Kasumi-1 (cell line): ENCODE results near the gene CPNE9.

Experiments used
- DNase-seq, 2 experiments: peaks; one replicate each; lab custom pipeline; 2025; lab: John Stamatoyannopoulos, UW

CPNE9 gene, protein sequence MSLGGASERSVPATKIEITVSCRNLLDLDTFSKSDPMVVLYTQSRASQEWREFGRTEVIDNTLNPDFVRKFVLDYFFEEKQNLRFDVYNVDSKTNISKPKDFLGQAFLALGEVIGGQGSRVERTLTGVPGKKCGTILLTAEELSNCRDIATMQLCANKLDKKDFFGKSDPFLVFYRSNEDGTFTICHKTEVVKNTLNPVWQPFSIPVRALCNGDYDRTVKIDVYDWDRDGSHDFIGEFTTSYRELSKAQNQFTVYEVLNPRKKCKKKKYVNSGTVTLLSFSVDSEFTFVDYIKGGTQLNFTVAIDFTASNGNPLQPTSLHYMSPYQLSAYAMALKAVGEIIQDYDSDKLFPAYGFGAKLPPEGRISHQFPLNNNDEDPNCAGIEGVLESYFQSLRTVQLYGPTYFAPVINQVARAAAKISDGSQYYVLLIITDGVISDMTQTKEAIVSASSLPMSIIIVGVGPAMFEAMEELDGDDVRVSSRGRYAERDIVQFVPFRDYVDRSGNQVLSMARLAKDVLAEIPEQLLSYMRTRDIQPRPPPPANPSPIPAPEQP

DNA sequence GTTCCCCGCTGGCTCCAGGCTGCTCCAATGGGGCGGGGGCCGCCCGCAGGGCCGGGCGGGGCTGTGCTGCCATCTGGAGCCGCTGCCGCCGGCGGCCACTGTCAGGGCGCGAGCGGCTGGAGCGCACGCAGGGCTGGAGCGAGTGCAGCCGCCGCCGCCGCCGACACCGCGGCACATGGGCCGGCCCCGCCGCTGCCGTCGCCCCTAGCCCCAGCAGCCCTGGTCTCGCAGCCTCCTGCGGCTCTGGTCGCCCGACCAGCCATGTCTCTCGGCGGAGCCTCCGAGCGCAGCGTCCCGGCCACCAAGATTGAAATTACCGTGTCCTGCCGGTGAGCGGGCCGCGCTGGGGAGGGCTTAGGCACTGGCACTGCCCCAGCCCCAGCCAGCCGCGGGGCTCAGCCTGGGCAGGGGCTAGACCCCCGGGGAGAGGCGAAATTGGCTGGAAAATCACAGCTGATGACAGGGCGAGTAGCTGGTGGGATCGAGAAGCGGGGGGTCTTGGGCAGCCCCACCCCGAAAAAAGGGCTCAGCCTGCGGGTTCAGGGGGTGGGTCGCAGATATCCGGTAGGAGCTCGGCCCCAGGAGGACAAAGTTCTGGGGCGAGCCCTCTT, at the start of gene CPNE9:
CPNE9 (plus strand) TSS at position 98 of the 611 bp plus-strand sequence; CDS start at position 262, 164 bp downstream.
- no peak for DNase-seq

DNA sequence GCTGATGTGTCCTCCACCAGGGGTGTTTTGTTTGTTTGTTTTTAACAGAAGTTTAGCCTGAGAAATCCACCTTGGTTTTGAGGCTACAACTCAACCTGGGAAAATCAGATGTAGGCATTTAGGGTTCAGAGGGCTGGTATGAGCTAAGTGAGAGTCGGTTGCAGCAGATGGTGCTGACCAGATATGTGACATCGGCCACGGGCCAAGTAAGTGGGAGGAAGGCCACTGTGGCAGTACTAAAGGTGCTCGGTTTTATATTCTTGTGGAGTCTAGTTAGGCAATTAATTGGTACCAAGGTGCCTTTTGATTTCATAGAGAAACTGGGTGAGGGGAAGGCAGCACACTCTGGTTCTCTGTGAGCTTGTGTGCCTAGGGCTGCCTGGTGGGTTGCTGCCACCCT, 43.8 kb upstream of the CPNE9 start:
- no peak for DNase-seq

DNA sequence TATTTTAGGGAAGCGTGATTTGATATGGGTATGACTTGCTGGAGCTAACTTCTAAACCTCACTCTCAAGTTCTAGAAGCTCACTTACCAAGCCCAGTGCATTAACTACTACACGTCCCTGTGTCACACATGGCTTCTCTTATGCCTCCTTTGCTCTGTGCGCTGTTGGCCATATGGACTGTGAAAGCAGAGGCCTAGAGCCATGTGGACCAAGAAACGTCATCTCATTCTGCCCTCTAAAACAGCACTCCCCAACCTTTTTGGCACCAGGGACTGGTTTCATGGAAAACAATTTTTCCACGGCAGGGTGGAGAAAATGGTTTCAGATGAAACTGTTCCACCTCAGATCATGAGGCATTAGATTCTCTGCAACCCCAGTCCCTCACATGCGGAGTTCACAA, 42.7 kb upstream of the CPNE9 start:
- DNase-seq: no peak

DNA sequence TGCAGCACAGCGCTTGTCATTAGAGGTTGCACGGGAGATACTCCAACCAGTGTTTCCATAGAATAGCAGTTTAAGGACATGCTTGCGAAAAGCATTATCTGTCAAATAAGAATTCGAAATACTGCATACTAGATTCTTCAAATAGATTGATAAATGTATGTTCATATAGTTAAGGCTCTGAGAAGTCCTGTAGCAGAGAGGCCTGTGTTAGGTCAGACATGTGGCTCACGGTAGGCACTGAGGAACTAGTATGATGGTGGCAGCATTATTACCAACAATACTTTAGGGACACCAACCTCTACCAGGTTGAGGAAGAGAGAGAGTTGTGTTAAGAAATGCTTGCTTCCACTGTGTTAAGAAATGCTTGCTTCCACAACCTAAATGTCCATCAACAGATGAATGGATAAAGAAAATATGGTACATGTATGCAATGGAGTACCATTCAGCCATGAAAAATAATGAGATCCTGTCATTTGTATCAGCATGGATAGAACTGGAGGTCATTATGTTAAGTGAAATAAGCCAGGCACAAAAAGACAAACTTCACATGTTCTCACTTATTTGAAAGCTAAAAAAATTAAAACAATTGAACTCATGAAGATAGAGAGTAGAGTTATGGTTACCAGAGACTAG, 39.4 kb upstream of the CPNE9 start:
- no peak for DNase-seq

DNA sequence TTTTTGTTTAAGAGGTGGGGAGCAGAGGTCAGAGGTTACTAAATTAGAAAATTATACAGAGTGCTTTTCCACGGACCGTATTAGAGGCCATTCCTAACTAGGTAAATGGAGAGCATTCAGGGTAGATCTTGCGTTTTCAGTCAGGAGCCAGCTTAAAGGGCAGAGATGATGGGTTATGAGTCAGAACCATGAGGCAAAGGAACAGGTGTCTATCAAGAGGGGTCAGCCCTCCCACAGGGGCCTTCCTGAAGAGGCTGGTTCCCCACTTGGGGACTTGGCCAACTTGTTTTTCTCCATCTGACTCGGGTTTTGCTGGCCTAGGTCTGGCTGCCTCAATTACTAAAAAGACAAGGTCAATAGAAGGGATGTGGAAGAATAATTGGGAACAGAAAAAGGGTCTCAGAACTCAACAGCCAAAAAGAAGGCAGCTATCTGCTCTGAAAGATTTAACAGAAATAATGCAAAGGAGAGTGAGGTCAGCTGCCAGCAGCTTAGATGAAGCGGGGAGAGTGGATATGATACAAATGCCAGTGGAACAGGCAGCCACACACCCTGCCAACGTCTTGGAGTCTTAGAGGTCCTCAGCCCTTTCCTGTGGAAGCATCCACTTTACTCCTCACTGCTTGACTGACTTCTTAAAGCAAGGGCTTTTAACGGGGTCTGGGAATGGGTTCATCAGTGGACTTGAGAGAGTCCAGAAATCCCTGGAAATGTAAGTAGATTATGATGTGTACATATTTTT, 36.8 kb upstream of the CPNE9 start:
- DNase-seq: no peak

DNA sequence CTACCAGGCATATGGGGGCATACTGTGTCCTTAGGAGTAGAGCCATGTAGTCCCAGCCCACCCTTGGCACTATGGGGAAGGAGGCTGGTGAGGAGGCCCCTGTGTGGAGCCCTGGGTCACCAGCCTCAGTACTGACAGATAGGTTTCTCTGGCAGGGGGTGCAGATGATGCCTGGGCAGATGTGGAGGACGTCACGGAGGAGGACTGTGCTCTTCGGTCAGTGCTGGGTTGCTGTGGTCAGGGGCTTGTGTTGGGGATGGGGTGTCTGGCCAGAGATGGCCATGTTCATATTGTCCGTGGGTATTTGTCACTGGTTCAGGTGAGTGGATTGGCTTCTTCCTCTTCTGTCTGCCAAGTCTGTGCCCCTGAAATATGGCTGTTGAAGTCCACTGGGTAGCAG, 34.4 kb upstream of the CPNE9 start:
- DNase-seq: no peak

DNA sequence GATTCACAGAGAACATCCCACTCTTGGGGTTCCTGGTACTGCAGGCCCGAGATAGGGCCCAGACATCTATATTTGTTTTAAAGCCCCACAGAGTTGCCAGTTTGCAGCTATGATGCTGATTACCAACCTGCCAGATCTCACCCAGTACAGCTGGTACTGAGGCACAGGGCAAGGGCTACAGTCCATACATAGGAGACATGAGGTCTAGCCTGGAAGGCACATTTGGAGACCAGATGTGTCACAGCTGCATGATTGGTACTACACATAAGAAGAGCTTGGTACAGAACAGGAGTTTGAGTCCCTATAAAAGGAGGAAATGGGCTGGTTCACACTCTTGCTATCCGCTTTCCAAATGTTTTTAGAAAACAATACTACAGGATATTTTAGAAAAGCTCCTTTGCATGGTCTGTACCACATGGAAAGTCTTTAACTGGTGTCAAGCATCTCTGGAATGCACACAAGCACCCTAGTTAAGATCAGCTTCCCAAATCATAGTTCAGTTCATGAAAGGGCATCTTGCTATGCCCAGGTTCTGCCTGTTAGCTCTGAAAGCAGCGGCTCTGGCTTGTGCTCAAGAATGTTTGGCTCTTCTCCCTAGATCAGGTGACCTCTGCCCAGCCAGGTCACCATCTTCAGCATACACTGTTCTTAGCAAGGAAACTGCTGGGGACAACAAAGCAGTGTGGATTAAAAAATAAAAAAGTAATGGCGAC, 33.8 kb upstream of the CPNE9 start:
- DNase-seq: no peak

DNA sequence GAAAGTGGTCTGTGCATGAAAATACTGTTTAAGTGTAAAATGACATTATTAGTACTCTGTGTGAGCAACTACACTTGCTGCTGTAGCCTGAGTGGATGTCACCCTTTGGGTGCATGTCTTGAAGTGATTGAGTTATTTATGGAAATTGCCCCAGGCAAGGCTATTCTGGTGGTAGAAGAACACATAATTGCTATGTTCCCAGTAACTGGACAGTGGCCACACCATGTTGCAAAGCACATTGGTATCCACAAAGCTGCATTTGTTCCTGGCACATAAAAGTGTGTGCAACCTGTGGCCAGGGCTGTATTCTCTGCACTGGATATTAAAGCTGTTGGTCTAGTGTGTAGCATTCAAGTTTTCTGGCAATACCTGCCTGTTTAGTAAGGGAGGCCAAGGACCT, 30.6 kb upstream of the CPNE9 start:
- no peak for DNase-seq

DNA sequence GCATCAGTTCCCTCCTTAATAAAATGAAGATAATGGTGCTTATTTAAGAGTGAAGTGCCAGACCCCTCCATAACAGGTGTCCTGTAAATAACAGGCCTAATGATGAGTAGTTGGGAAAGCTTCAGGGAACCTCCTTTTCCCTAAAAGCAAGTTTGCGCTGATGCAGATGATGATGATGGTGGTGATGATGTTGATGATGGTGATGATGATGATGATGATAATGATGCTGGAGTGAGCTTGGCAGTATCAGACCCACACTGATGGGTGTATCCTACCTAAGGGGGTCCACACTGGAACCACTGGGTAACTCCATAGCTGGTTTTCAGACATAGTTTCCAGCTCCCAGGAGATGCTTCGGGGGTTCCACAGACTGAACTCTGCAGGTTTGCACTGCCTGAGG, 29.9 kb upstream of the CPNE9 start:
- no peak for DNase-seq

DNA sequence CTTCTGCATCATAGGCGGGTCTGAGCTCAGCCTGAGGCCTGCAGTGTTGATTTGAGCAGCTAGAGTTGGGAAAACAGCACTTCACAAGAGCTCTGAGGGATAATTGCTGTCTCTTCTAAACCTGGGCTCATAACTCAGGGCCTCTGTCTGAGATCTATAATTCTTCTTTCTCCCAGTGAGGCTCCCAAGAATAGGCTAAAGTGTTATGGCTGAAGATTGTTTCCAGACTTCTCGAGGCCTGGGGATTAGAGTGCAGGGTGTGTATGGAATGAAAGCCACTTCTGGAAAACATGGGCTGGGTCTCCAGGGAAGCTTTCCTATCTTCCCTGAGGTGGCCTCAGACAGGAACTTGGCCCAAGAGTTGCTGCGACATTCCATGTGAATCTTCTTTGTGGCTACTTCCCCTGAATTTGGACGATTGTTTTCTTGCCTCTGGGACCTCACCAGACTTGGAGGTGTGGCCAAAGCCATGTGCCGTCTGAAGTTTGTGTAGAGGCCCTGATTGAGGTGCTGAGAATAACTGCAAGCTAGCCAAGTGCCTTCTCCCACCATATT, 27.8 kb upstream of the CPNE9 start:
- no peak for DNase-seq

DNA sequence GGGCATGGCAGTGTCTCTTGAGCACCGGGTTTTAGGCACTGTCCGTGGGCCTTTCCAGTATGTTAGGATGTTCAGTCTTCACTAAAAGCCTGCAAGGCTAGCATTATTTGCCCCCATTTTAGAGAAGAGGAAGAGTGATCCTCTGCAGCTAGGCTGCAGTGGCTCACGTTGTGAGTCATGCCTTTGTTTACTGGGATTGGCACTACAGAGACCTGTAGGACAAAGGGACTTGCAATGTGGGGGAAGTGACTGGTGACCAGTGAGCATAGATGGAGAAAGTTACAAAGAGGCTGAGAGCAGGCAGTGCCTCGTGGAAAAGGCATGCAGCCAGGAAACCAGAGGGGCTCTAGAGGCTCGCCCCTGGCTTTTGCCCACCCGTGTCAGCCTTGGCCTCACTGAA, 26.8 kb upstream of the CPNE9 start:
- DNase-seq: no peak

DNA sequence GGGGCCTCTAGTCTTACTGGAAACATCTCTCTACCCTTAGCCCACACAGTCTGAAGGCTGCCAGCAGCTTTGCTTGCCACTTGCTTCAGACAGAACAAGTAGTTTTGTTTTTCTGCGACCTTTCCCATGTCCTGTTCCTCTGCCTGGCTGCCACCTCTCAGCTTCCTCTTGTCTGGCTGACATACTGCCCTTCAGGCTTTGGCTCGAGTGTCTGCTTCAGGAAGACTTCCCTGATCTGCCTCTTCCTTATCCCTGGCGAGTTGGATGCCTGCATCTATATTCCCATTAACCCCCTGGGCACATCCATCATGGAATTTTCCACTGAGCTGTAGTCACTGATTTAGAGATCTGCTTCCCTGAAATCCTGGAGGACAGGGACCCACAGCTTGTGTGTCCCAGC, 25.1 kb upstream of the CPNE9 start:
- DNase-seq: no peak

DNA sequence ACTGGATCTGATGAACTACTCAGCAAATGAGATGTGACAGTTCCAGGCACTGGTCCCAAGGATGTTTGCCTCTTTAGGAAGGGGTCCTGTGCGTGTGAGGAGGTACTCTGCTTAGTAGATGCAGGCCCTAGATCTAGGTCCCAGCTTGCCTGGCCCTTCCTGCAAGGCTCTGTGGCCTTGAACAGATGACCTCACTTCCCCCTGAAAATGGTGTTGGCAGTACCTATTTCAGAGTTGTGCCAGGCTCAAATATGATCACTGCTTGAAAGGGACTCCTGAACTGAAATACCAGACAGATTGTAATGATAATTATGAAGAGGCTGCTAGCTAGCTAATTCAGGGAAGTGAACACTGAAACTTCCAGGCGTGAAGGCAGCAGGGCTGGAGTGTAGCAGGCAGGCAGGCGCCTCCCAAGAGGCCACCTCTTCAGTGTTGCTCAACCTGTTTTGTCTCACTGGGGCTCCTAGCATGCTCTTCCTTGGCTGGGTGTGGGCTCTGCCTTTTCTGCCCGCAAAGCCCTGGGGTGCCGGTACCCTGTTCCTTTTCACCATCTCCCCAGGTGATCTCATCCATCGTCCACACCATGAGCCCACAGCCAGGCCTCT, 24.1 kb upstream of the CPNE9 start:
- DNase-seq: no peak

DNA sequence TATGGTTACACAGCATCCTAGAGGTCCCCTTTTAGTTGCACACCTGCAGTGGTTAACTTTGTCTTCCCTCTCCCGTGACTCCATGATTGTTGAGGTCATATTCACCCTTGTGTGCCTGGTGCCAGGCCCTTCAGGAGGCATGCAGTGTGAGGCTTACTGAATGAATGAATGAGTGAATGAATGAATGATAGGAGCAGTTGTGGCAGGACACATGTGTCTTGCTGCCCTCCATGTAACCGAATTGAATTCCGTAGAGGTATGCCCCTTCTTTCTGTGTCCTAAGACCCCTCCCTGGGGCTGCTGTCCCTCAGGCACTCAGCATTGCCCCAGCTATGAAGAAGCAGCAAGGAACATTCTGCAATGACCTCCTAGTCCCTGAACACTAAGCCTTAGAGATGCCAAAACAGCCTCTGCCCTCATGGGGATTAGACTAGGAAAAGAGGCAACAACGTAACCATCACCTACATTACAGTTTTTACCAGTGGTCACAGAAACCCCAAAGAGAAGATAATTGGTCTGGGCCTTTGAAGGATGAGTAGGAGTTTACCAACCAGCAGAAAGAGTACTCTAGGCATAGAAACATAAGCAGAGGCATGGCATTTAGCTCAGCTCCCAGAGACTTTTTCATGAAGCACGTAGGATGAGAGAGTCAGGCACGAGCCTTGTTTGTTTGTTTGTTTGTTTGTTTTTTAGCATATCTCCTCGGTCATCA, 22.5 kb upstream of the CPNE9 start:
- no peak for DNase-seq

DNA sequence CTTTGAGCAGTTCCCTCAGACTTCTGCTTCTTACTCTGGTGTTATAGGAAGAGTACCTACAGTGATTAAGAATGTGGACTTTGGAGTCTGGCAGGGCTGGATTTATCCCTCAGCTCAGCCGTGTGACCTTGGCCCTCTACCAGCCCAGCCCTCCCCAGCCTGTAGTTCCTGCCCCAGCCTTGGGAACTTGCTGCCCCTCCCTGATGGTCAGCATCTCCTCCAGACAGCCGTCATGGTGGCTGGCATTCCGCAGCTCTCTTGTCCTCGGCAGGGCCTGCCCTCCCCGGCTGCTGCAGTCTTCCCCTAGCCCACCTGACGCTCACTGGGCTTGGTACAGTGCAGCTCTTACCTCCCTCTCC, 21.9 kb upstream of the CPNE9 start:
- no peak for DNase-seq

DNA sequence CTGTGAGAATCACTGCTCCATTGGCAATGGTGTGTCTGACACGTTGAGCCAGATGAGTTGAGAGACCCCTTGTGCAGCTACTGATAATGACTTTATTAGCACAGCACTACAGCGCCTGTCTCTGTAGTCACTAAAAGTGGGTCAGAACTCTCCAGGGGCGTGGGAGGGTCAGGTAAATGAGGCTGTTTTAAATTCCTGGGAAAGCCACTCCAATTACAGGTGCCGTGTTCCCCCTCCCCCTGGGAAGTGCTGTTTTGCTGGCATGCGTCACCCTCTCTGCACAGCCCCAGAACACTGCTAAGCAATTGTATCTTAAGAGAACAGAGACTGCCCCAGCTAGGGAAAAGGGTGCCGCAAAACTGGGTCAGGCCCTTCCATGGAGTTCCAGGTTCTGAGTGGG, 21.5 kb upstream of the CPNE9 start:
- no peak for DNase-seq

DNA sequence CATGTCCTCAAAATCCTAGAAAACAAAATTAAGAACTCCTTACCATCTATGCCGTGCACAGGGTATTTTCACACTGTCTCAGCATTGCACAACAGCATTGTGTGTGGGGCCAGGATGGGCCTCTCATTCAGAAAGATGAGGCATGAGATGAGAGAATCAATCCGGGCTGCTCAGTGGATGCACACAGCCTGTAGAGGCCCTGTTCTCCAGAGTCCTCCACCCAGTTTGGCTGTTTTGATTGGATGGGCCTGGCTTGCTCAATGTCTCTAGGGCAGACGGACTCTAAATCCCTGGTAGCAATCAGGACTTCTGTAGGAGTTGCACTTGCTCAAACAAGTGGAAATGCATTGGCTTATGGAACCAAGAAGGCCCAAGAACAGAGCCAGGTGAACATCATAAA, 20.2 kb upstream of the CPNE9 start:
- DNase-seq: no peak

DNA sequence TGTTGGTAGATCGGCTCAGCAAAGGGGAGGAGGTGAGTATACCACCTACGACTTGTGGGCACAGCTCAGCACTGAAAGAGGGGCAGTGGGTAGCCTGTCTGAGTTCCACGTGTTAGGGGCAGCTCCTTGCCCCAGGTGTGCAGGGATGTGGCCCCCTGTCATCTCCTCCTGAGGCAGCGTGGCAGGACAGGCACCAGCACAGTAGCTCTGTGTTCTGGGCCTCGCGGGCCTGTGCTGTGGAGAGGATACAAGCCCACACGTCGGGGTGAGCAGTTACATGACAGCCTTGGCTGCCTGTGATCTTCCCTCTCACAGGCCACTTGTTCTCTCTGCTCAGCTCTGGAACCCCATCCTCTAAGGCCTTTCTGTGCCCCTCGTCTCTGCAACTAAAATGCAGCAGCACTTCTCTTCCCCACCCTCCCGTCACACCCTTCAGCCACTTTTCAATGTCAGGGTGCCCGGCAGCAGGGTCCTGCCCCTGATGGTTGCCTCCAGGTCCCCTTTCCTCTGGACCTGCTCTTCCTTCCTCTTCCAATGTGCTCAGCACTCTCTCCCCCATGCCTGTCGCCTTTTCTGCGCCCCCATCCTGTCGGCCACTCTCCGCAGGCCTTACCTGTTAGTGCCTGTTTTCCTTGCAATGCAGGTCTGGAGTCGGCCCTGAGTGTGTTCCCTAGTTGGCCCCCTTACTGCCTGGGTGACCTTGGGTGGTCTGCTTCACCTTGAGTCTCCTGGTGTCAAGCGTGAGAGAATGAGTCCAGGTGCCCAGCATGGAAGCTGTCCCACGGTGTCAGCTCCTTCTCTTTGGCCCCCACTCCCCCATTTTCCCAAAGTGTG, 18.2 kb upstream of the CPNE9 start:
- DNase-seq: no peak

DNA sequence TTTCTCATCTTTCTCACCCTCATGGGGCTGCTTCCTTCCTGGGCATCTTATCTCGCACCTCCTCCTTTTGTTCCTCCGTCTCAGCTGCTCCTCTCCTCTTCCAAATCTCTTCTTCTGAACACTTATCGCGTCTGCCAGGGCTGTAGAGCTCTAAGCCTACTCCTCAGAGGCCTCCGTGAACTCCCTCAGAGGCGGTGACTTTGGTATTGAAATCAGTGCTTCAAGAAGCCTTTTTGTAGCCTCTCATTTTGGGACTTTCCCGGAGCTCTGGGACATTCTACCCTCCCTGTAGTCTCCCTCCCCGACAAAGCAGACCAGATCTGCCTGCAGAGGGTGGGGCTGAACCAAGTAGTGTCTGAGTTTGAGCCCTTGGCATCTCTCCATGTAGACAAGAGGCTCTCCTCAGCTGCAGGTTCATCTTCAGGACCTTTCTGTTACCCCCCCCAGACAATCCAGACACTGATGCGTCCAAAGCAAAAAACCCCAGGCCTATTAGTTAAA, 17.5 kb upstream of the CPNE9 start:
- no peak for DNase-seq
